ENCODE results near the gene SLC8A1.
A peak's percentile ranks its signal among the peaks of the same experiment; 100 is the strongest.

The SLC8A1 gene

DNA sequence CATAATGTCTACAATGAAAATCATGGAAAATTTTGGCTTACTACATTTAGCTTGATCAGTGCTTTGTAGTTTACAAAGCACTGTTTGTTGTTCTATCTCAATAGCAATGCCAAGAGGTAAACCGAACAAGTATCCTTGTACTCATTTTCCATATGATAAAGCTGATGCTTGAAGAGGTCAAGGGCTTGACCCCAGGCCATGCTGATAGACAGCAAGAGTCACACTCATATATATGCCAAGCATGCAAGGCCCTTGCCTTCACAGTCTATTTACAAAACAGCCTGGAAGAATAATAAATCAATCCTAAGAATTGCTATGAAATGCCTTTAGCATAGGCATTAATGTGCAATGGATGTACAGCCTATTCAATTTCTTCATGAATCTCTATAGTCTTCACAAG lies 71.8 kb downstream of the SLC8A1 start:
- no peak for DNase-seq

DNA sequence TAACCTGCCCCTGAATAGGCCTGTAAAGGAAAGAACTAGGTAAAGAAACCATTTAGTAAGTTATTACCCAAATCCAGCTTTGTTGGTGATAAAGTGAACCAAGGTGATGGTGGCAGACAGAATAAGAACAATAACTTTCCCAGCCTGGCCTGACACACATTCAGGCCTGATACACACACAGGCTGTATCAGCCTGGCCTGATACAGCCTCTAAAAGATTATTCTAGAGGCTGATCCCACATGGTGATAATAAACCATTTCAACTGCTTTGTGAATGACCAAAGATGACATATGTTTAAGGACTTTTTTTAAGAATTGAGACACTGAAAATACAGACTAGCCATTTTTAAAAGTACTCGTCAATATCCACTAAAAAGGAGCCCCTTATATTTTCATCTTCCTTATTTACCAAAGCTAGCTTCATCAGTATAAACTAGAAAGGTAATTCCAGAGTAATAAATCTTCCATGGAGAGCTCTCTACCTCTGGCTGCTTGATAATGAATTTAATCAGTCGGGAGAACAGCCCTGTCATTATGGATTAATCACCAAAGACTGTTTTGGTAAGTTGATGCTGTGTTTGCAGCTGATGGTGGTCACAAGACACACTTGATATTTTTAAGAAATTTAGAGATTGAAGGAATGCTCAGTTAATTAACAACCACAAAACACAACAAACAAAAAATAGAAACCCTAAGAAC lies 77.2 kb downstream of the SLC8A1 start:
- DNase-seq: no peak

GRCh38 chr2:40373111-40373510 lies 78.8 kb downstream of the SLC8A1 start:
- DNase-seq: no peak

- DNase-seq: no peak
Observed at GRCh38 chr2:40372283-40372985, 79.5 kb downstream of the SLC8A1 start.

DNA sequence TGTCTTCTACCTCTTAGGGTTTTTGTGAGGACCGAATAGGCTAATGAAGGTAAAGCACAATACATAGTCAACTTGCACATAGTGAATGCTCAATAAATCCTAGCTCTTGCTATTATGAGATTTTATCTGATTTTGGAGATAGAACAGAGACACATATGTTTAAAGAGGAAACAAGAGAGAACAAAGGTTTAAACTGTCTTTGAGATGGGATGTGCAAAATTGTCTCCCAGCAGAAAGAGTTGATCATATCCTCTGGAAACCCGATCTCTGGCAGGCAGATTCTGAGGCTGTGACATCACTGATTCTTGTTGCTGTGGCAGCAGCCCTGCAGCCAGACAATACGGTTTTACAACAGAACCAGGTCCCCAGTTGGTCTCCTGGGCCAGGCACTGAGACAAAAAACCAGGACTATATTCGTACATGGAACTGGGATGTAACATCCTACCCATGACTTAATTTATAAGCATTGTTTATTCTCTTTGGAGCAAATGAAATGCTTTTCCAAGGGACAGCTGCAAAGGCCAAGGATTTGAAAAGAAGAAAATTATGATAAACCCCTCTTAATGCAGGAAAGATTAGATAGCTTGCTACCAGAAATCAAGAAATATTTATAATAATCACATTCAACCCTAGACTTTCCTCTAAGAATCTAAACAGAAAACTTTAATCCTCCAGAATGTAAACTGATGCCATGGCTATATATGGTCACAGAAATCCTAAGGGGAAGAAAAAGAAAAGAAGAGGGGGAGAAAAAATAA lies 80.2 kb downstream of the SLC8A1 start:
- DNase-seq: peak; percentile 68

DNA sequence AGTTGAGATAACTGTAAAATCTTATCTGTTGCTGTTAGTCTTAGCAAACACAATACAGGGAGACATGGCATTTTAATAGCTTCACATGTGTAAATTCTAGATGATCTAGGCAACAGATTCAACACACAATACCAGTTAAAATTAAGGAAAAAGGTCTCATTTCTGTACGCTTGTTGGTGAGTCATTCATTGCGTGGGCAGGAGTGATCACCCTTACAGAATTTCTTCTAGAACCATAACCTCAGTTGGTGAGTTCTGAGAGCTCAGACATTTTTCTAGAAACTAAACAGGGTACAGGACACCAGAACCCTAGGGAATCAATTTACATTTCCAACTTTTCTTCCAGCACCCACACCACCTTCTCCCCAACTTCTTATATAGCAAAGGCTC lies 81.9 kb downstream of the SLC8A1 start:
- DNase-seq: no peak

GRCh38 chr2:40369267-40370006 lies 82.5 kb downstream of the SLC8A1 start:
- no peak for DNase-seq

DNA sequence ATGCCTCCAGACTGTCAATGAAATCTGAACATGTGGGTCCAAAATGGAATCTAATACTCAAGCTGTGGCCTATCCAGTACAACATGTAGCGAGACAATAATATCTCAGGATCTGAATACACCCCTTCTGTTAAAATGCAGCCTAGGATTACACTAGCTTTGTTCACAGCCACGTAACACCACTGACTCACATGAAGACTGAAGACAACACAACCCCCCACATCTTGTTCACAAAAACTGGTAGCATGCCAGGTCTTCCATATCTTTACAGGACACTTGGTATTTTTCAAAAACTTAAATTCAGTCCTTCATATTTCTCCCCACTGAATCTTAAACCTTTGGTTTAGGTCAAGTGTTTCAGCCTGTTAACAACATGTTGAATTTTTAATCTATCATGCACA lies 84.2 kb downstream of the SLC8A1 start:
- DNase-seq: no peak

DNA sequence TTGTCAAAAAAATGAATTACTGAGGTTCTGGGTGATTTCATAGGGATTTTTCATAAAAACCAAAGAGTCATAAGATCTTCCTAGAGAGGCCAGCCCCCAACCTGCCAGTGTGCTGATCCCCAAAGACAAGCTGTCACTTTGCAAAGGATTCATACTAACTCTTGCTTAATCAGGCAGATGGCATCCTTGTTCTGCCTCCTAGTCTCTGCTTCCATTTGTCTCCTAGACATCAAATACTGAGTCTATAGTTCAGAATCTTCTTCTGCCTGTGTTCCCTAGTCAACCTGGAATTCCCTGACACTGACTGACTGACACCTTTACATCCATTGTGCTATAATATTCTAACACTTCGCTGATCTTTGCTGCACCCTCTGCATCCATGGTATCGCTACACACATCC lies 84.9 kb downstream of the SLC8A1 start:
- DNase-seq: no peak

- no peak for DNase-seq
Observed at GRCh38 chr2:40364151-40364874, 87.6 kb downstream of the SLC8A1 start.

DNA sequence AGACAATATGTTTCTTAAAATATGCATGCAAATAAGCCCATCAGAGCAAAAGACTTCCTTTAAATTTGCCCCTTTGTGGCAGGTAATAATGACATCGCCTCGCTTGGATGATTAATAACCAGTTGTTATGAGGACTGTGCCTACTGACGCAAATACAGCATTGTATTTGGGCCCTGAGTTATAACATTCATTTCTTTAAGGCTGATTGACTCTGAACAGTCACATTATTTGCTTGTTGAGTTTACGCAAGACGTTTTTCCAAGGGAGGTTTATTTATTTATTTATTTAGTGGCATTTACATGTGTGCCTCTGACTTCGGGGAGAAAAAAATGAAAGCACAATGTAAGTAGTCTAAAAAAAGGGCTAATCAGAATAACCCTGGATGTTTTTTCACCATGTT lies 88.3 kb downstream of the SLC8A1 start:
- no peak for DNase-seq

DNA sequence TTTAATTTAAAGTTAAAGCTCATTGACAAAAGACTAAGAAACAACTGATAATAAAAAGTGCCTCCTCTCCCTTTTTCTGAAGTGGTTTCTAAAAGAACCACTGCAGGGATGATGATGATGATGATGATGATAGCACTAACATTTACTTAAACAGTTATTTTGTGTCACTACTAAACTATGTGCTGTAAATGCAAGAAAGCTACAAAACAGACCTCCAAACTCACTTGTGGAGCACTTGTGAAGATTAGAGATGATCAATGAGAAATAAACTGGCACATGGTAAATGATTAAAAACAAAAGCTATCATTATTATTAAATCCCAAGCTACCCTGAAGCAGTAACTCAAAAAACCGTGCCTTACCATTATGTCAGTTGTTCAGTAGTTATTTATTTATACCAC lies 88.7 kb downstream of the SLC8A1 start:
- no peak for DNase-seq

GRCh38 chr2:40361478-40361877 lies 90.4 kb downstream of the SLC8A1 start:
- DNase-seq: no peak

- DNase-seq: no peak
Observed at GRCh38 chr2:40360652-40361051, 91.2 kb downstream of the SLC8A1 start.

DNA sequence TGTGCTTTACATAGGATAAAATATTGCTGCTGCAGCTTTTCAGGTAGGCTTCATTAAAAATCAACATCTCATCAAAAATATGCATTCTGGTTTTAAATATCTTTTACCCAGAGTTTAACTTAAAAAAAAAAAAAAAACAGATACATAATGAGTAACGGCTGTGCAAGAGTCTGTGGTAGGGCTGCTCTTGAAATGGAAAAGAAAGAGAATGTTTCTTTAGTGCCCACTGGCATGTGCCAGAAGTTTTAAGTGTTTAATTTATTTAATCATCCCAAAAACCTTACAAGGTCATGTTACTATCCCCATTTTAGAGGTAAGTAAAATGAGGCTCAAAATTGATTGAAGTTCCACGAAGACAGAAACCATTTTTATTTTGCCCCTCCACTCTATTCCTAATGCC lies 92.1 kb downstream of the SLC8A1 start:
- no peak for DNase-seq

DNA sequence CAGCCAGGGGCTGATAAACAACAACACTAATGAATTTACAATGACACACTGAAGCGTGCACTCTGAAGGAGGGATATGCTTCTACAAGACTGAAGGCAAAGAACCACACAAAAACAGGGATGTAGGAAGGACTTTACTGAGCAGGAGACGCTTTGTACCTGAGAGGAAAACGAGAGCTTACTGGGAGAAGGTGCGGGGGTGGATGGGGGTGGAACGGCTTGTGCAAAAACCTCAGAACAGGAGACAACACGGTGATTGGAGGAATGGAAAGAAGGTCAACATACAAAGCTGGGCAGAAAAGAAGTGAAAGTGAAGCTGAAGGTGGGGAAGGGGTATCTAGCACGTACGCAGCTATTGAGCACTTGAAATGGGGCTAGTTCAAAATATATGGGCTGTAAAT lies 93.1 kb downstream of the SLC8A1 start:
- DNase-seq: no peak

DNA sequence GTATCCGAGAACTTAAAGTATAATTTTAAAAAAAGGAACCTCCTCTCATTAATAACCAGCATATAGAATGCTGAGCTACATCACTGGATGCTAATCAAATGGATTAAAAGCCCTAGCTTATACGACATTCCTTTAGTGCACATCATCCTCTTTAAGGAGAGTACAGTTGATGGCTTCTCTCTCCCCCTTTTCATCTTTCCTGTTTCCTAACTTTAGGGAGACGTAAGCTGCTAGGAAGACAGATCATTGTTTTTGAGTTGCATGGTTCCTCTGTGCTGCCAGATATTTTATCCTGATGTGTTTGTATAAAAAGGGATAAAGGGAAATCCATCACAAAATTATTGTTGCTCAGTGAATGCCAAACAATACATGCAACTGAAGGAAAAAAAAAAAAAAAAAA lies 94.2 kb downstream of the SLC8A1 start:
- no peak for DNase-seq

- DNase-seq: no peak
Observed at GRCh38 chr2:40355451-40355850, 96.4 kb downstream of the SLC8A1 start.

GRCh38 chr2:40353231-40353630 lies 98.7 kb downstream of the SLC8A1 start:
- no peak for DNase-seq

- DNase-seq: no peak
Observed at GRCh38 chr2:40352703-40353099, 99.2 kb downstream of the SLC8A1 start.

DNA sequence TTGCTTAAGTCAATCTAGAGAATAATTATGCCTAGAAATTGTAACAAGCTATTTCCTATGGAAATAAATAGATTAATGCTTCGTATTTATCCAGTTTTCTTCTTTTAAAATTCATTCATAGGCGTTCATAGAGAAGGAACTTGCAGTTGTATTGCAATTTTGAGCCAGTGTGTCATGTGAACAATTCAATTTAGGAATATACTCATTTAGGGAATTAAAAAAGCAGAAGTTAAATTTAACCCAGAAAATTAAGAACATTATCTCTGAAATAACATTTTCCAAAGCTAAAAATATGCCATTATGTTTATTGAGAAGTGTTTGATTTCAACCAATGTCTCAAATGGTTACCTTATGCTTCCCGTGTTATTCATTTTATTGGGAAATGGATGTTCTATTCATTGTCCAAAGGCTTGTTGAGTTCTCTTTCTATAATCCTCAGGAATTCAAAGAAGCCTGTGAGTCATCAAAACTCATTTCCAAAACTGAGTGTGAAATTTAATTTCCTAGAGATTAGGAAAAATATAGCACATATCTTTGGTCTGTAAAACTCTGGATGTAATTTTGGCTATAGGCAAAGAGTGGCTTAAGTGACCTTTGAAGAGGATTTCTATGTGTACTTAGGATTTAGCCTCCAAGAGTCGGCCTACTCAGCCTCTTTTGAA lies 99.7 kb downstream of the SLC8A1 start:
- no peak for DNase-seq

DNA sequence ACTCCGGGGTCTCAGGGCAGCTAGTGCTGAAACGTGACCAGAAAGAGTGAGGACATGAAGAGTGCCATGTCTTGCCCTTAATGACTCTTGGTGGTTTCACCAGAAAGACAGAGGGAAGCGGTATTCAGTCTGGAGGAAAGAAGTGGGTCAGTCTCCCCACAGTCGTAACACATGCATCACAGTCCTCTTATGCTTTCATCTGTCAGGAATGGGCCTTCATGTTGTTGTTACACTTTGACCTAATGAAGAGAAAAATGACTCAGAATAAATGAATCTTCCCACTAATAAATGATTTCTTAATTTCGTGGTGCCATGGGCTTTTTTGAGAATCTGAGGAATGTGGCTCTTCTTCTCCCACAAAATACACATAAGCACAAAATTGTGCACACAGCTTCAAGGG lies 103.2 kb downstream of the SLC8A1 start:
- DNase-seq: no peak
